Natural killer cell (primary cell): Measurements from ENCODE around the gene SRPX. TPM values are rescaled to one million over a fixed set of nuclear protein-coding genes. Genes with fewer than 3 reads are reported as not detected.

Source experiments
- ATAC-seq, 3 donors: fragments of 150-1000 bp in 2 of 3; fragments of 200-7000 bp in 1 of 3; cut with Tn5 transposase; 1 replicate in 1 of 3; 2 replicates in 2 of 3; pipeline ENCODE4 v1.10.0; 2021; ENCODE audit warnings: mild to moderate bottlenecking in 2 of 3, moderate library complexity in 2 of 3
- DNase-seq, 2 donors: peaks; one replicate each; pipeline versions ENCODE4 v3.0.0 to v3.0.0-alpha.2; 2013 to 2021; ENCODE audit warnings: mixed read lengths in 1 of 2
- H3K27ac ChIP-seq: one replicate; pipeline ENCODE4 v1.5.1; 2013; ENCODE audit warnings: mild to moderate bottlenecking, low read length
- H3K27me3 ChIP-seq: one replicate; pipeline ENCODE4 v1.6.1; 2013; ENCODE audit warnings: low read length; ENCODE audit not compliant: control insufficient read depth, insufficient read depth
- H3K36me3 ChIP-seq: one replicate; pipeline ENCODE4 v1.6.1; 2013; ENCODE audit warnings: low read length; ENCODE audit not compliant: control insufficient read depth, insufficient read depth
- H3K4me1 ChIP-seq: one replicate; pipeline ENCODE4 v1.6.1; 2013; ENCODE audit warnings: low read length; ENCODE audit not compliant: control insufficient read depth, insufficient read depth
- H3K4me3 ChIP-seq: one replicate; pipeline ENCODE4 v1.5.1; 2013; ENCODE audit warnings: low read length
- H3K9me3 ChIP-seq: one replicate; pipeline ENCODE4 v1.6.1; 2013; ENCODE audit warnings: low read length; ENCODE audit not compliant: control insufficient read depth, insufficient read depth
- H3K27ac Mint-ChIP-seq, 2 donors: one replicate each; pipeline ENCODE4 v1.8.0; 2022; ENCODE audit warnings: mild to moderate bottlenecking in 2 of 2, mixed read lengths in 2 of 2, moderate library complexity in 1 of 2
- H3K27me3 Mint-ChIP-seq, 2 donors: one replicate each; pipeline ENCODE4 v1.8.0; 2022; ENCODE audit warnings: low read depth in 2 of 2, mixed read lengths in 2 of 2
- H3K36me3 Mint-ChIP-seq: one replicate; pipeline ENCODE4 v1.8.0; 2022; ENCODE audit warnings: mixed read lengths
- H3K4me1 Mint-ChIP-seq, 2 donors: one replicate each; pipeline ENCODE4 v1.8.0; 2022; ENCODE audit warnings: mixed read lengths in 2 of 2
- H3K4me3 Mint-ChIP-seq: one replicate; pipeline ENCODE4 v1.8.0; 2022; ENCODE audit warnings: mild to moderate bottlenecking, moderate library complexity, mixed read lengths
- H3K9me3 Mint-ChIP-seq, 2 donors: one replicate each; pipeline ENCODE4 v1.8.0; 2022; ENCODE audit warnings: mixed read lengths in 2 of 2
- WGBS: methylation state at CpG from one replicate; pipeline ENCODE4 v1.1.7; 2013; ENCODE audit warnings: missing lambda C conversion rate; ENCODE audit not compliant: insufficient coverage; 5-methylcytosine and 5-hydroxymethylcytosine counted together
- intact Hi-C: fragments of 100-400 bp; cut with micrococcal nuclease; formaldehyde crosslinking; loops from one replicate; pipeline ENCODE4 v1.14.2; 2022
- total RNA-seq, 4 donors: library from RNA; stranded (reverse); fragments of 120-200 nt in 1 of 4; gene quantifications; one replicate each; pipeline versions ENCODE4 v1.2.3 to v1.2.4, GENCODE V29; 2013 to 2022
- TF ChIP-seq, protein P1 (sequence below): fragments of 200-600 bp; IDR thresholded peaks from one replicate; pipeline ENCODE4 v1.8.0; 2022; ENCODE audit warnings: antibody characterized with exemption

SRPX gene, protein sequence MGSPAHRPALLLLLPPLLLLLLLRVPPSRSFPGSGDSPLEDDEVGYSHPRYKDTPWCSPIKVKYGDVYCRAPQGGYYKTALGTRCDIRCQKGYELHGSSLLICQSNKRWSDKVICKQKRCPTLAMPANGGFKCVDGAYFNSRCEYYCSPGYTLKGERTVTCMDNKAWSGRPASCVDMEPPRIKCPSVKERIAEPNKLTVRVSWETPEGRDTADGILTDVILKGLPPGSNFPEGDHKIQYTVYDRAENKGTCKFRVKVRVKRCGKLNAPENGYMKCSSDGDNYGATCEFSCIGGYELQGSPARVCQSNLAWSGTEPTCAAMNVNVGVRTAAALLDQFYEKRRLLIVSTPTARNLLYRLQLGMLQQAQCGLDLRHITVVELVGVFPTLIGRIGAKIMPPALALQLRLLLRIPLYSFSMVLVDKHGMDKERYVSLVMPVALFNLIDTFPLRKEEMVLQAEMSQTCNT
- total RNA-seq: under 1 TPM in 1 of 3 donors, not detected in 2; 0.20 TPM
- total RNA-seq (2013): 0.11 TPM

DNA sequence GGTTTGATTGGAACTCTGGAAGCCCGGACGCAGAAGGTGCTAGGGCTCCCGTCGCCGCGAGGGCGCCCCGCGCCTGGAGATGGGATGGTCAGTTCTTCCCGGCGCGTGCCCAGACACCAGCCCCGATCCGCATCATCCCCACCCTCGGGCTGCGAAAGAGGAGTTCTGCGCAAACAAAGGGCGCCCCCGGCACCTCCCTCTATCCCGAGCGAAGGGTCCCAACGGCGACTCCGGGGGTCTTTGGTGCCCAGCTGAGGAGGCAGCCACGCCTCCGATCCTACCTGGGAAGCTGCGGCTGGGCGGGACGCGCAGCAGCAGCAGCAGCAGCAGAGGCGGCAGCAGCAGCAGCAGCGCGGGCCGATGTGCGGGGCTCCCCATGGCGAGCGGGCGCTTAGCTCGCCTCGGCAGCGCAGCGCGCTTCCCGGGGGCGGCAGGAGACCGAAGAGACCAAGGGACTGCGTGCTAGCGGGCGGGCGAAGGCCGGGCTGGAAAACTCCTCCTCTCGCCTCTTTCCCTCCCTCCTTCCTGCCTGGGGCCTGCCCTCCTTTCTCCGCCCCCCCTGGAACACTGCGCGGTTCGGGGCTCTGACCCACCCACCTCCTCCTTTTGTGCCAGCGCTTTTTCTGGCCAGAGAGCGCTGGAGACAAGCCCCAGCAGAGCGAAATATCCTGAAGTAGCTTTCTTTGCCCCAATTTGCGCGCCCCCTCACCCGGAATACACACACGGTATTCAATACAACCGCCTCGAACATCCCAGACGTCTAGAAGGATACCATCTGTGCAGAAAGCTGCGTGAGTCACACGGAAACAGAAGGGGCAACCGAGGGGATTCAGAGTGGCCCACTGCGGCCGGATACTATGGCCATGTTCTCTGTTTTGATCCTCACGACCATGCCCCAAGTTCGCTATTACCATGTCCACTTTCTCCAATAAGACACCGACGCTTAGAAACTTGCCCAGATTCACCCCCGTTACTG, at the start of gene SRPX:
Gene SRPX (minus strand): TSS at position 457 of the 976 bp plus-strand sequence. CDS start 79 bp downstream, at position 378.
- peaks cover 20 to 46% of the 10 kb centered on the region in 2 donors for H3K27me3 Mint-ChIP-seq
- no peaks in the 10 kb centered on the region for H3K9me3 Mint-ChIP-seq
- ATAC-seq: no peak
- Histone ChIP-seq H3K9me3 (no peaks in the 10 kb centered on the region), H3K27me3 (peaks cover 2% of the 10 kb centered on the region), H3K27ac (no peak within 1 kb of the TSS), H3K36me3 (no peaks in the 10 kb centered on the region), H3K4me1 (no peaks in the 10 kb centered on the region), H3K4me3 (no peak within 1 kb of the TSS)
- no peak within 1 kb of the TSS for H3K27ac Mint-ChIP-seq
- no peaks in the 10 kb centered on the region for H3K36me3 Mint-ChIP-seq
- no peak for DNase-seq
- 5% methylated on average over 76 of the region's 76 CpGs for WGBS
- no peaks in the 10 kb centered on the region for H3K4me1 Mint-ChIP-seq
- TF ChIP-seq, protein P1, sequence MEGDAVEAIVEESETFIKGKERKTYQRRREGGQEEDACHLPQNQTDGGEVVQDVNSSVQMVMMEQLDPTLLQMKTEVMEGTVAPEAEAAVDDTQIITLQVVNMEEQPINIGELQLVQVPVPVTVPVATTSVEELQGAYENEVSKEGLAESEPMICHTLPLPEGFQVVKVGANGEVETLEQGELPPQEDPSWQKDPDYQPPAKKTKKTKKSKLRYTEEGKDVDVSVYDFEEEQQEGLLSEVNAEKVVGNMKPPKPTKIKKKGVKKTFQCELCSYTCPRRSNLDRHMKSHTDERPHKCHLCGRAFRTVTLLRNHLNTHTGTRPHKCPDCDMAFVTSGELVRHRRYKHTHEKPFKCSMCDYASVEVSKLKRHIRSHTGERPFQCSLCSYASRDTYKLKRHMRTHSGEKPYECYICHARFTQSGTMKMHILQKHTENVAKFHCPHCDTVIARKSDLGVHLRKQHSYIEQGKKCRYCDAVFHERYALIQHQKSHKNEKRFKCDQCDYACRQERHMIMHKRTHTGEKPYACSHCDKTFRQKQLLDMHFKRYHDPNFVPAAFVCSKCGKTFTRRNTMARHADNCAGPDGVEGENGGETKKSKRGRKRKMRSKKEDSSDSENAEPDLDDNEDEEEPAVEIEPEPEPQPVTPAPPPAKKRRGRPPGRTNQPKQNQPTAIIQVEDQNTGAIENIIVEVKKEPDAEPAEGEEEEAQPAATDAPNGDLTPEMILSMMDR: no peak
- H3K4me3 Mint-ChIP-seq: no peak within 1 kb of the TSS
- intact Hi-C loops: no loop called here

DNA sequence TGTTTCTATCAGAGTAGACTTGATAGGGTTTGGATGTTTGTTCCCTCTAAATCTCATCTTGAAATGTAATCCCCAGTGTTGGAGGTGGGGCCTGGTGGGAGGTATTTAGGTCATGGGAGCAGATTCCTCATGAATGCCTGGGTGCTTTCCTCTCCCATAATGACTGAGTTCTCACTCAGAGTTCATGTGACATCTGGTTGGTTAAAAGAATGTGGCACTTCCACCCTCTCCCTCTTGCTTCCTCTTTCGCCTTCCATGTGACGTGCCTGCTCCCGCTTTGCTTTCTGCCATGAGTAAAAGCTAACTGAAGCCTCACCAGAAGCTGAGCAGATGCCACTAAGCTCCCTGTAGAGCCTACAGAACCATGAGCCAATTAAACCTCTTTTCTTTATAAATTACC, 47.3 kb upstream of the SRPX start:
- Histone ChIP-seq H3K4me3 (no peak overlapping the region), H3K27ac (no peak overlapping the region), H3K27me3 (no peaks in the 10 kb centered on the region), H3K4me1 (no peaks in the 10 kb centered on the region), H3K36me3 (no peaks in the 10 kb centered on the region), H3K9me3 (no peaks in the 10 kb centered on the region)
- Mint-ChIP-seq H3K4me3 (no peak overlapping the region), H3K4me1 (no peaks in the 10 kb centered on the region), H3K36me3 (no peaks in the 10 kb centered on the region), H3K9me3 (no peaks in the 10 kb centered on the region), H3K27ac (no peak overlapping the region), H3K27me3 (no peaks in the 10 kb centered on the region)
- intact Hi-C loops: no loop called here
- no peak for ATAC-seq
- TF ChIP-seq, protein P1: no peak
- DNase-seq: no peak
- 76% methylated on average over 3 of the region's 3 CpGs for WGBS

DNA sequence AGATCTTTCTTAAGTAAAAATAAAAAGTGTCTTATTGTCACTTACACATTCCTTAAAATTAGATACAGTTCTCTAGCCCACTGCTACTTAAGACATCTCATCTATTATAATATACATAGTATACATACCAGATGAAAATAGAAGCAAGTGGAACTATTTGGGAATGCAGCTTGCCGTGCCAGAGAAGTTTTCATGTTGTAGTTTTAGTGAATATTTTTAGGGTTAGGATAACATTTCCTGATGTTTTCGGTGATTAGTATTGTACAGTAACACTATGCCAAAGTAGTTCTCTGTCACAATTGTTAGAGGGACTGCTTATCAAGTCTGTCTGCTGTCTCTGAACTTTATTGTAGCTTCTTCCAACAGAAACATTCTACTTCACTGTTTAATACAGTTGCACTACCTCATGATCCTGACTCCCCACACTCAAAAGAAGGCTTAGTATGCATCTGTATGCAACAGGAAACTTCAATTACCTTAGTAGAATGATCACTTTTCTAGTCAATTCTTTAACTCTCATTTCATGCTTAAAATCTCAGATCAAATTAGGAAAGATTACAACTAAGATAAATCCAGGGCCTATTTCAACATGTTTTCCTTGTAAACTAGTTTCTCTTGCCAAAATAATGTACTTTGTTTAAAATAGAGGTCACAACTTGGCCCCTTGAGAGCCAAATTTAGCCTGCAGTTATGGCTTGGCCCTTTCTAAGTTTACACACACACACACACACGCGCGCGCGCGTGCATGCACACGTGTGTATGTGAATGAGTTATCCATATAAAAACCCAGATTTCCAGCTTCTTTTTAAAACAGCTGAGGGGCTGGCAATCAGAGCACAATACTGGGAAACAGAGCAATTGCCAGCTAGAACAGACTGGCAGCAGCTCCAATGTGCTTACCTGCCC, 42.3 kb upstream of the SRPX start:
- Histone ChIP-seq H3K27ac (no peak overlapping the region), H3K4me1 (no peaks in the 10 kb centered on the region), H3K36me3 (no peaks in the 10 kb centered on the region), H3K9me3 (no peaks in the 10 kb centered on the region), H3K4me3 (no peak overlapping the region), H3K27me3 (no peaks in the 10 kb centered on the region)
- H3K4me3 Mint-ChIP-seq: no peak overlapping the region
- ATAC-seq (no peak), DNase-seq (no peak)
- 88% methylated on average over 1 of the region's 9 CpGs for WGBS
- H3K4me1 Mint-ChIP-seq: no peaks in the 10 kb centered on the region
- TF ChIP-seq, protein P1: no peak
- intact Hi-C loops: no loop called here
- H3K27me3 Mint-ChIP-seq: no peaks in the 10 kb centered on the region
- no peaks in the 10 kb centered on the region for H3K9me3 Mint-ChIP-seq
- H3K36me3 Mint-ChIP-seq: no peaks in the 10 kb centered on the region
- no peak overlapping the region for H3K27ac Mint-ChIP-seq
